GM18498 (cell line): ENCODE results near the gene AFP.

Experiments used
- ATAC-seq: cut with Tn5 transposase; IDR thresholded peaks from one replicate; pipeline ENCODE4 v1.9.1; 2021; ENCODE audit warnings: mild to moderate bottlenecking, moderate library complexity; ENCODE audit not compliant: unreplicated experiment

AFP gene

GRCh38 chr4:73456177-73457022, 20.4 kb downstream of the AFP start:
- ATAC-seq: no peak

GRCh38 chr4:73458184-73459047, 22.4 kb downstream of the AFP start:
- no peak for ATAC-seq

GRCh38 chr4:73459048-73459421, 23.0 kb downstream of the AFP start:
- ATAC-seq: no peak

- no peak for ATAC-seq
These were observed 25.0 kb downstream of the AFP start for GRCh38 chr4:73460913-73461522.

GRCh38 chr4:73468170-73468569, 32.1 kb downstream of the AFP start:
- no peak for ATAC-seq

- ATAC-seq: no peak
These were observed 34.7 kb downstream of the AFP start for GRCh38 chr4:73470728-73471127.

GRCh38 chr4:73477176-73477575, 41.2 kb downstream of the AFP start:
- ATAC-seq: no peak

- ATAC-seq: no peak
These were observed 43.3 kb downstream of the AFP start for GRCh38 chr4:73479323-73479722.

- ATAC-seq: no peak
These were observed 45.3 kb downstream of the AFP start, which contains the start of gene AFM for GRCh38 chr4:73481358-73481757. Gene AFM, plus strand, starts transcription at chr4:73481745. Its CDS starts 31 bp downstream, at chr4:73481776.

- no peak for ATAC-seq
These were observed 49.1 kb downstream of the AFP start for GRCh38 chr4:73485085-73485484.

GRCh38 chr4:73485596-73485995, 49.6 kb downstream of the AFP start:
- ATAC-seq: no peak

GRCh38 chr4:73486497-73486896, 50.5 kb downstream of the AFP start:
- ATAC-seq: no peak

GRCh38 chr4:73487233-73487632, 51.2 kb downstream of the AFP start:
- no peak for ATAC-seq

- no peak for ATAC-seq
These were observed 64.2 kb downstream of the AFP start for GRCh38 chr4:73499996-73500765.

- ATAC-seq: no peak
These were observed 65.7 kb downstream of the AFP start for GRCh38 chr4:73501664-73502265.

GRCh38 chr4:73505567-73505966, 69.5 kb downstream of the AFP start:
- ATAC-seq: no peak
